HEK293 (cell line): Measurements from ENCODE around the gene HASPIN.

Source experiments
- CTCF ChIA-PET: fragments of 350-600 bp; formaldehyde crosslinking; extraction: SDS; loops from one replicate; lab custom pipeline; 2021; ENCODE audit warnings: antibody characterized with exemption; lab: Yijun Ruan, JAX
- POLR2A ChIA-PET: fragments of 300-600 bp; formaldehyde crosslinking; extraction: SDS; loops from one replicate; lab custom pipeline; 2020; ENCODE audit warnings: antibody characterized with exemption, inconsistent platforms; lab: Yijun Ruan, JAX
- H3K27ac ChIP-seq: fragments of 200-500 bp; sonication (Bioruptor generic); 2 replicates; pipeline ENCODE4 v1.5.1; 2014; ENCODE audit warnings: low read depth, low read length, control low read depth, inconsistent platforms; ENCODE audit errors: extremely low read depth
- H3K36me3 ChIP-seq, 2 experiments: fragments of 200-500 bp in 1 of 2; sonication (Bioruptor generic) in 1 of 2; 1 replicate in 1 of 2; 2 replicates in 1 of 2; pipeline ENCODE4 v1.5.1; 2014 to 2017; ENCODE audit warnings: inconsistent platforms in 2 of 2, low read length in 2 of 2; ENCODE audit not compliant: control insufficient read depth in 2 of 2, insufficient read depth in 1 of 2
- H3K4me1 ChIP-seq: fragments of 200-500 bp; sonication (Bioruptor generic); 2 replicates; pipeline ENCODE4 v1.5.1; 2014; ENCODE audit warnings: mild to moderate bottlenecking, low read length, inconsistent platforms; ENCODE audit not compliant: control insufficient read depth, insufficient read depth
- H3K4me3 ChIP-seq: 2 replicates; pipeline ENCODE4 v1.5.1; 2011; ENCODE audit warnings: low read depth, mild to moderate bottlenecking, control low read depth, low read length, moderate library complexity
- H3K9me3 ChIP-seq: fragments of 200-500 bp; sonication (Bioruptor generic); 2 replicates; pipeline ENCODE4 v1.5.1; 2014; ENCODE audit warnings: low read depth, low read length, inconsistent platforms; ENCODE audit not compliant: control insufficient read depth, insufficient read depth
- INSM2 ChIP-seq: fragments of 450-650 bp; formaldehyde crosslinking; IDR thresholded peaks from 2 replicates; pipeline ENCODE4 v1.5.1; 2016; ENCODE audit warnings: missing biosample characterization, missing genetic modification characterization
- PRDM10 ChIP-seq: fragments of 450-650 bp; formaldehyde crosslinking; IDR thresholded peaks from 2 replicates; pipeline ENCODE4 v1.5.1; 2016; ENCODE audit warnings: missing biosample characterization, missing genetic modification characterization
- ZFP3 ChIP-seq: fragments of 450-650 bp; formaldehyde crosslinking; IDR thresholded peaks from 2 replicates; pipeline ENCODE4 v1.5.1; 2016; ENCODE audit warnings: low read depth, missing biosample characterization, missing genetic modification characterization
- ZFP41 ChIP-seq: fragments of 450-650 bp; formaldehyde crosslinking; IDR thresholded peaks from 2 replicates; pipeline ENCODE4 v1.5.1; 2016; ENCODE audit warnings: missing biosample characterization, missing genetic modification characterization, borderline replicate concordance
- ZNF16 ChIP-seq: fragments of 450-650 bp; formaldehyde crosslinking; IDR thresholded peaks from 2 replicates; pipeline ENCODE4 v1.5.1; 2016; ENCODE audit warnings: low read depth, missing biosample characterization, missing genetic modification characterization
- ZNF175 ChIP-seq: fragments of 450-650 bp; formaldehyde crosslinking; IDR thresholded peaks from 2 replicates; pipeline ENCODE4 v1.5.1; 2016; ENCODE audit warnings: missing biosample characterization, missing genetic modification characterization
- ZNF2 ChIP-seq: fragments of 450-650 bp; formaldehyde crosslinking; IDR thresholded peaks from 2 replicates; pipeline ENCODE4 v1.5.1; 2016; ENCODE audit warnings: missing biosample characterization, missing genetic modification characterization
- ZNF223 ChIP-seq: fragments of 450-650 bp; formaldehyde crosslinking; IDR thresholded peaks from 2 replicates; pipeline ENCODE4 v1.5.1; 2016; ENCODE audit warnings: missing biosample characterization, missing genetic modification characterization
- ZNF350 ChIP-seq: fragments of 450-650 bp; formaldehyde crosslinking; IDR thresholded peaks from 2 replicates; pipeline ENCODE4 v1.5.0; 2017; ENCODE audit warnings: missing biosample characterization, mild to moderate bottlenecking, missing genetic modification characterization
- ZNF404 ChIP-seq: fragments of 450-650 bp; formaldehyde crosslinking; IDR thresholded peaks from 2 replicates; pipeline ENCODE4 v1.5.1; 2017; ENCODE audit warnings: missing biosample characterization, missing genetic modification characterization
- ZNF768 ChIP-seq: fragments of 450-650 bp; formaldehyde crosslinking; IDR thresholded peaks from 2 replicates; pipeline ENCODE4 v1.5.1; 2018; ENCODE audit warnings: missing biosample characterization, mild to moderate bottlenecking, missing genetic modification characterization
- TF ChIP-seq, protein P1 (sequence below): fragments of 450-650 bp; IDR thresholded peaks from 2 replicates; pipeline ENCODE4 v1.5.1; 2018; ENCODE audit warnings: missing biosample characterization, missing genetic modification characterization
- TF ChIP-seq, protein P2 (sequence below): fragments of 450-650 bp; formaldehyde crosslinking; IDR thresholded peaks from 2 replicates; pipeline ENCODE4 v1.5.1; 2016; ENCODE audit warnings: missing biosample characterization, missing genetic modification characterization, low read depth

The HASPIN gene

GRCh38 chr17:3681057-3681456, 42.6 kb upstream of the HASPIN start:
- no peaks in the 10 kb centered on the region for H3K9me3 ChIP-seq
- TF ChIP-seq ZFP3 (tag by site-specific recombination) (no peak), ZNF404 (tag by site-specific recombination) (no peak), ZNF223 (no peak), ZNF350 (tag by site-specific recombination) (no peak), ZNF175 (tag by site-specific recombination) (no peak), ZNF768 (tag by site-specific recombination) (no peak)
- TF ChIP-seq, protein P1, sequence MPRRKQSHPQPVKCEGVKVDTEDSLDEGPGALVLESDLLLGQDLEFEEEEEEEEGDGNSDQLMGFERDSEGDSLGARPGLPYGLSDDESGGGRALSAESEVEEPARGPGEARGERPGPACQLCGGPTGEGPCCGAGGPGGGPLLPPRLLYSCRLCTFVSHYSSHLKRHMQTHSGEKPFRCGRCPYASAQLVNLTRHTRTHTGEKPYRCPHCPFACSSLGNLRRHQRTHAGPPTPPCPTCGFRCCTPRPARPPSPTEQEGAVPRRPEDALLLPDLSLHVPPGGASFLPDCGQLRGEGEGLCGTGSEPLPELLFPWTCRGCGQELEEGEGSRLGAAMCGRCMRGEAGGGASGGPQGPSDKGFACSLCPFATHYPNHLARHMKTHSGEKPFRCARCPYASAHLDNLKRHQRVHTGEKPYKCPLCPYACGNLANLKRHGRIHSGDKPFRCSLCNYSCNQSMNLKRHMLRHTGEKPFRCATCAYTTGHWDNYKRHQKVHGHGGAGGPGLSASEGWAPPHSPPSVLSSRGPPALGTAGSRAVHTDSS = no peak
- TF ChIP-seq, all 188 proteins: peak for 0
- POLR2A ChIA-PET = no interaction called here
- no peaks in the 10 kb centered on the region for H3K36me3 ChIP-seq
- H3K27ac ChIP-seq = no peak overlapping the region
- CTCF ChIA-PET = interaction anchor here (0.5 kb wide), 1 partner anchor 943 kb away, joined by 5 read pairs; no protein-coding TSS in a partner anchor
- no peak overlapping the region for H3K4me3 ChIP-seq
- H3K4me1 ChIP-seq = no peaks in the 10 kb centered on the region

DNA sequence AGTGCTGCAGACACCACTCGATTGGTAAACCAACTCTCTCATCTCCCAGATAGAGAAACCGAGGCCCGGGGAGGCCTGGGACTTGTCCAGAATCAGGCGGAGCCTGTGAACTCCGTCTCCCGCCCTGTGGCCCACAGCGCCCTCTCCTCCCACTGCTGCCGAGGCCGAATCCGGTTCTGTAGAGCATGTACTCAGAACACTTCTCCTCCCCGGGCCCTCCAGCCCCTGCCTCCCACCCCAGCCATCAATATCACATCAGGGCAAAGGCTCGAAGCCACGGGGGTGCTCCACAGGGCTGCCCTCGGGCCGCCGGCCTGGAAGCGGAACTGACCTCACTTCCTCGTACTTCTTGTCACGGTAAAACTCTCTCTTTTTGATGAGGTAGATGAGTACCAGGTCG, 42.1 kb upstream of the HASPIN start:
- no peaks in the 10 kb centered on the region for H3K36me3 ChIP-seq
- POLR2A ChIA-PET = interaction anchor here (0.5 kb wide), 1 partner anchor 47 kb away, joined by 3 read pairs; no protein-coding TSS in a partner anchor
- no peak overlapping the region for H3K4me3 ChIP-seq
- TF ChIP-seq ZNF16 = no peak
- TF ChIP-seq, all 188 proteins: peak for 0
- Histone ChIP-seq H3K27ac (no peak overlapping the region), H3K9me3 (no peaks in the 10 kb centered on the region), H3K4me1 (no peaks in the 10 kb centered on the region)
- CTCF ChIA-PET = interaction anchor here (0.5 to 1.5 kb wide), 3 partner anchors 14 to 942 kb away, joined by 4 to 8 read pairs (median 5); partner anchors contain the start of gene P2RX5

GRCh38 chr17:3682033-3682432, 41.7 kb upstream of the HASPIN start:
- Histone ChIP-seq H3K36me3 (no peaks in the 10 kb centered on the region), H3K4me3 (no peak overlapping the region), H3K9me3 (no peaks in the 10 kb centered on the region), H3K4me1 (no peaks in the 10 kb centered on the region), H3K27ac (no peak overlapping the region)
- CTCF ChIA-PET = interaction anchor here (0.6 to 1.7 kb wide), 8 partner anchors 9 to 56 kb away, joined by 3 to 19 read pairs (median 4); partner anchors contain the start of gene P2RX5
- POLR2A ChIA-PET = interaction anchor here (0.5 kb wide), 1 partner anchor 47 kb away, joined by 3 read pairs; no protein-coding TSS in a partner anchor
- TF ChIP-seq INSM2 (no peak), ZNF2 (tag by site-specific recombination) (no peak), PRDM10 (tag by site-specific recombination) (no peak), ZFP41 (no peak)
- TF ChIP-seq, protein P2, sequence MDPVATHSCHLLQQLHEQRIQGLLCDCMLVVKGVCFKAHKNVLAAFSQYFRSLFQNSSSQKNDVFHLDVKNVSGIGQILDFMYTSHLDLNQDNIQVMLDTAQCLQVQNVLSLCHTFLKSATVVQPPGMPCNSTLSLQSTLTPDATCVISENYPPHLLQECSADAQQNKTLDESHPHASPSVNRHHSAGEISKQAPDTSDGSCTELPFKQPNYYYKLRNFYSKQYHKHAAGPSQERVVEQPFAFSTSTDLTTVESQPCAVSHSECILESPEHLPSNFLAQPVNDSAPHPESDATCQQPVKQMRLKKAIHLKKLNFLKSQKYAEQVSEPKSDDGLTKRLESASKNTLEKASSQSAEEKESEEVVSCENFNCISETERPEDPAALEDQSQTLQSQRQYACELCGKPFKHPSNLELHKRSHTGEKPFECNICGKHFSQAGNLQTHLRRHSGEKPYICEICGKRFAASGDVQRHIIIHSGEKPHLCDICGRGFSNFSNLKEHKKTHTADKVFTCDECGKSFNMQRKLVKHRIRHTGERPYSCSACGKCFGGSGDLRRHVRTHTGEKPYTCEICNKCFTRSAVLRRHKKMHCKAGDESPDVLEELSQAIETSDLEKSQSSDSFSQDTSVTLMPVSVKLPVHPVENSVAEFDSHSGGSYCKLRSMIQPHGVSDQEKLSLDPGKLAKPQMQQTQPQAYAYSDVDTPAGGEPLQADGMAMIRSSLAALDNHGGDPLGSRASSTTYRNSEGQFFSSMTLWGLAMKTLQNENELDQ = no peak
